Panc1 (cell line): ENCODE results near the gene LPP. TPM values are rescaled to one million over a fixed set of nuclear protein-coding genes. Genes with fewer than 3 reads are reported as not detected.

Source experiments
- ATAC-seq: fragments of 200-7000 bp; cut with Tn5 transposase; 2 replicates; pipeline ENCODE4 v1.9.1; 2020; ENCODE audit warnings: mild to moderate bottlenecking, moderate library complexity
- BruUV-seq: library from RNA; stranded (reverse); fragments of 400-500 nt; replicated peaks from 2 replicates; lab custom pipeline; 2021; lab: Mats Ljungman, UMichigan
- CTCF ChIA-PET: fragments of 300-600 bp; sonication (Branson Sonifier 250); formaldehyde crosslinking; loops from one replicate; lab custom pipeline; 2022; ENCODE audit warnings: antibody characterized with exemption; lab: Charles Lee
- POLR2A ChIA-PET: fragments of 300-600 bp; sonication (Branson Sonifier 250); formaldehyde crosslinking; loops from one replicate; lab custom pipeline; 2022; ENCODE audit warnings: antibody characterized with exemption; lab: Charles Lee
- DNase-seq: peaks from one replicate; pipeline ENCODE4 v3.0.0-alpha.2; 2010; ENCODE audit warnings: low read depth, low spot score
- H3K27ac ChIP-seq: 2 replicates; pipeline ENCODE4 v1.5.1; 2011; ENCODE audit warnings: mild to moderate bottlenecking, low read length, inconsistent platforms
- H3K27me3 ChIP-seq: fragments of 200-500 bp; sonication (Bioruptor generic); 2 replicates; pipeline ENCODE4 v1.6.0; 2014; ENCODE audit warnings: low read length, inconsistent platforms; ENCODE audit not compliant: control insufficient read depth, insufficient read depth
- H3K36me3 ChIP-seq: fragments of 200-500 bp; sonication (Bioruptor generic); 2 replicates; pipeline ENCODE4 v1.5.1; 2014; ENCODE audit warnings: inconsistent platforms, mild to moderate bottlenecking, low read length, moderate library complexity; ENCODE audit not compliant: control insufficient read depth, insufficient read depth
- H3K4me1 ChIP-seq: 2 replicates; pipeline ENCODE4 v1.5.1; 2011; ENCODE audit warnings: inconsistent platforms, mild to moderate bottlenecking, low read length, moderate library complexity; ENCODE audit not compliant: control insufficient read depth, insufficient read depth
- H3K4me3 ChIP-seq, 2 experiments: 2 replicates each; pipeline ENCODE4 v1.5.1; 2011 to 2012; ENCODE audit warnings: low read depth in 2 of 2, low read length in 2 of 2, mild to moderate bottlenecking in 2 of 2, inconsistent platforms in 1 of 2, moderate library complexity in 1 of 2
- H3K9me3 ChIP-seq: fragments of 200-500 bp; sonication (Bioruptor generic); 2 replicates; pipeline ENCODE4 v1.5.1; 2014; ENCODE audit warnings: low read depth, mild to moderate bottlenecking, inconsistent platforms, low read length, moderate library complexity; ENCODE audit not compliant: control insufficient read depth, insufficient read depth
- POLR2AphosphoS5 ChIP-seq: IDR thresholded peaks from 2 replicates; pipeline ENCODE4 v1.6.1; 2012; ENCODE audit warnings: mild to moderate bottlenecking, low read depth, low read length, moderate library complexity
- REST ChIP-seq, 2 experiments: IDR thresholded peaks; 2 replicates each; pipeline ENCODE4 v1.6.1; 2011 to 2012; ENCODE audit warnings: low read depth in 2 of 2, control low read depth in 1 of 2, low read length in 1 of 2, mild to moderate bottlenecking in 1 of 2, moderate library complexity in 1 of 2; ENCODE audit not compliant: insufficient read depth in 1 of 2
- SIN3A ChIP-seq: IDR thresholded peaks from 2 replicates; pipeline ENCODE4 v1.6.1; 2012; ENCODE audit warnings: low read depth, mild to moderate bottlenecking, low read length, moderate library complexity, borderline replicate concordance; ENCODE audit not compliant: insufficient read depth
- TCF7L2 ChIP-seq: IDR thresholded peaks from 2 replicates; pipeline ENCODE4 v1.6.1; 2011; ENCODE audit warnings: mild to moderate bottlenecking, low read depth, low read length, inconsistent platforms
- in situ Hi-C: cut with HindIII; loops from 2 replicates; pipeline ENCODE4 v1.10.0; 2016; ENCODE audit warnings: low sequenced_read_pairs, low pct_unique_long_range_greater_than_20kb
- intact Hi-C: fragments of 100-400 bp; cut with micrococcal nuclease; formaldehyde crosslinking; loops from one replicate; pipeline ENCODE4 v1.10.0; 2022; ENCODE audit not compliant: unreplicated experiment
- total RNA-seq: library from RNA; stranded (reverse); gene quantifications from one replicate; pipeline ENCODE4 v1.2.1, GENCODE V29; 2021; ENCODE audit not compliant: unreplicated experiment
- TF ChIP-seq, protein P1 (sequence below): fragments of 450-650 bp; IDR thresholded peaks from 2 replicates; pipeline ENCODE4 v1.5.1; 2017; ENCODE audit warnings: mild to moderate bottlenecking

The LPP gene
- total RNA-seq, 1 experiment from 2014 or later: 90.0 TPM

DNA sequence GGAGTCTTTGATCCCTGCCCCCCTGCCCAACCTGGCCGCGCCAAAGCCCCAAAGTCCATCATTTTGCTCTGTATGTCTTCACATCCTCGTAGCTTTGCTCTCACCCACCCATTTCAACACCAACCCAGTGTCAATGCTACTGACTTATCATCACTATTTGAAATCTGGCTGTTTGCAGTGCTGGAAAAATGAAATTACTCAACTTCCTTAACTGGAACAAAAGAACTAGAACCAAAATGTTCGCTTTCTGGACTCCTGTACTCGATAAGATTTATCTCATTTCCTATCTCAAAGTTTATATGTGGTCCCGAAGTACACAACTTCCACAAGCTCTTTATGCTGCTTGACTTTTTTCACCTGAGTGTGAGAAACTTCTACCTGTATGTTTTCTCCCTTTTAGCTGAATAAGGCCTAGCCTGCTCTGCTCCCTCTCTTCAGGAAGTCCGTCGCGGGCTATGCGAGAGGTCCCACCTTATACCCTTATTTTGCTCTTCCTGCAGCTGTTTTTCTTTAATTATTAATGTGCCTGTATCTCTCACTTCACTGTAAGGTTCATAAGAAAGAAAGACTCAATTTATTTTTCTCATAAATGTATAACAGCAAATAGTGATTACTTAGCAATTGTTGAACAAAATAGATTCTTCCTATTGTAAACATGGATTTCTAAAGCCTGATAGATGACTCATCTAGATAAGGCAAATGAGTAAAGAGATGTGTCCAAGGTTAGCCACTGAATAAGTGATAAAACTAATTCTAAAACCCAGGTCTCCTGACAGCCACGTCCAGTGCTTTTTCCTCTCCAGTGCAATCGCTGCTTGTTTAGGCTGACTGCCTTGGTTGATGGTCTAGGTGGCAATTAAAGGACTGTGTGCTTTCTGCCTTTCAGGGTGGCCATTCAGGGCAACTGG is 553.7 kb downstream of the LPP start:
- ChIA-PET POLR2A (no interaction called here), CTCF (no interaction called here)
- Histone ChIP-seq H3K27ac (no peak overlapping the region), H3K27me3 (no peaks in the 10 kb centered on the region), H3K9me3 (no peaks in the 10 kb centered on the region), H3K4me3 (no peak overlapping the region), H3K4me1 (no peaks in the 10 kb centered on the region), H3K36me3 (no peaks in the 10 kb centered on the region)
- intact Hi-C loops (no loop called here), in situ Hi-C loops (no loop called here)
- DNase-seq: no peak
- ATAC-seq: no peak
- no TSS peak for BruUV-seq
- TF ChIP-seq TCF7L2: no peak
- TF ChIP-seq, protein P1, sequence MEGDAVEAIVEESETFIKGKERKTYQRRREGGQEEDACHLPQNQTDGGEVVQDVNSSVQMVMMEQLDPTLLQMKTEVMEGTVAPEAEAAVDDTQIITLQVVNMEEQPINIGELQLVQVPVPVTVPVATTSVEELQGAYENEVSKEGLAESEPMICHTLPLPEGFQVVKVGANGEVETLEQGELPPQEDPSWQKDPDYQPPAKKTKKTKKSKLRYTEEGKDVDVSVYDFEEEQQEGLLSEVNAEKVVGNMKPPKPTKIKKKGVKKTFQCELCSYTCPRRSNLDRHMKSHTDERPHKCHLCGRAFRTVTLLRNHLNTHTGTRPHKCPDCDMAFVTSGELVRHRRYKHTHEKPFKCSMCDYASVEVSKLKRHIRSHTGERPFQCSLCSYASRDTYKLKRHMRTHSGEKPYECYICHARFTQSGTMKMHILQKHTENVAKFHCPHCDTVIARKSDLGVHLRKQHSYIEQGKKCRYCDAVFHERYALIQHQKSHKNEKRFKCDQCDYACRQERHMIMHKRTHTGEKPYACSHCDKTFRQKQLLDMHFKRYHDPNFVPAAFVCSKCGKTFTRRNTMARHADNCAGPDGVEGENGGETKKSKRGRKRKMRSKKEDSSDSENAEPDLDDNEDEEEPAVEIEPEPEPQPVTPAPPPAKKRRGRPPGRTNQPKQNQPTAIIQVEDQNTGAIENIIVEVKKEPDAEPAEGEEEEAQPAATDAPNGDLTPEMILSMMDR: no peak
- no peak for TF ChIP-seq POLR2AphosphoS5
- no peak for TF ChIP-seq SIN3A
- TF ChIP-seq REST (IDR thresholded peaks at IDR 0.05; ENCODE audit: insufficient read depth in 1 of 2, low read depth in 2 of 2, low read length in 1 of 2): no peak

- Histone ChIP-seq H3K4me3 (no peak overlapping the region), H3K27ac (no peak overlapping the region), H3K36me3 (no peaks in the 10 kb centered on the region), H3K27me3 (no peaks in the 10 kb centered on the region), H3K9me3 (no peaks in the 10 kb centered on the region), H3K4me1 (no peaks in the 10 kb centered on the region)
- in situ Hi-C loops (no loop called here), intact Hi-C loops (no loop called here)
- DNase-seq: no peak
- no TSS peak for BruUV-seq
- TF ChIP-seq, protein P1: no peak
- TF ChIP-seq SIN3A: no peak
- no peak for TF ChIP-seq POLR2AphosphoS5
- no peak for TF ChIP-seq TCF7L2
- no peak for TF ChIP-seq REST (IDR thresholded peaks at IDR 0.05; ENCODE audit: insufficient read depth in 1 of 2, low read depth in 2 of 2, low read length in 1 of 2)
- ChIA-PET POLR2A (no interaction called here), CTCF (no interaction called here)
- ATAC-seq: no peak
Measured at GRCh38 chr3:188711881-188712247, 557.9 kb downstream of the LPP start.
